A549 (cell line): ENCODE measurements around the gene MAGEA11. TPM values are rescaled to one million over a fixed set of nuclear protein-coding genes. Genes with fewer than 3 reads are reported as not detected.

Experiments used
- ATAC-seq, 2 experiments: fragments of 200-7000 bp in 1 of 2; fragments of >200 bp in 1 of 2; cut with Nextera tagmentation in 1 of 2; cut with Tn5 transposase in 1 of 2; 3 replicates each; pipeline versions ENCODE4 v1.8.0 to v1.9.1; 2018 to 2020; ENCODE audit warnings: mild to moderate bottlenecking in 1 of 2, moderate library complexity in 1 of 2
- CTCF ChIA-PET: fragments of 300-600 bp; sonication (Branson Sonifier 250); formaldehyde crosslinking; extraction: SDS; loops from one replicate; lab custom pipeline; 2021; ENCODE audit warnings: antibody characterized with exemption, inconsistent platforms; lab: Yijun Ruan, JAX
- POLR2A ChIA-PET: fragments of 350-600 bp; formaldehyde crosslinking; extraction: SDS; loops from one replicate; lab custom pipeline; 2021; ENCODE audit warnings: antibody characterized with exemption, inconsistent platforms; lab: Yijun Ruan, JAX
- DNase-seq, 2 experiments: peaks; one replicate each; pipeline versions ENCODE4 v3.0.0 to v3.0.0-alpha.2; 2011 to 2016; ENCODE audit warnings: low read depth in 1 of 2, low spot score in 1 of 2
- FAIRE-seq: peaks from 2 replicates; lab custom pipeline; 2011; peaks lifted over from hg19 to GRCh38; lab: Jason Lieb, UNC
- H3K27ac ChIP-seq, 2 experiments: fragments of >200 bp; sonication (Bioruptor Twin); formaldehyde crosslinking; 3 replicates each; pipeline ENCODE4 v1.5.1; 2016 to 2017
- H3K4me1 ChIP-seq: fragments of >200 bp; sonication (Bioruptor Twin); formaldehyde crosslinking; 3 replicates; pipeline ENCODE4 v1.6.1; 2016
- H3K4me2 ChIP-seq: fragments of >200 bp; sonication (Bioruptor Twin); formaldehyde crosslinking; 3 replicates; pipeline ENCODE4 v1.6.1; 2016
- H3K4me3 ChIP-seq: fragments of >200 bp; sonication (Bioruptor Twin); formaldehyde crosslinking; 3 replicates; pipeline ENCODE4 v1.5.1; 2016
- H3K9me3 ChIP-seq: fragments of >200 bp; sonication (Bioruptor Twin); formaldehyde crosslinking; 3 replicates; pipeline ENCODE4 v1.6.1; 2016
- BHLHE40 ChIP-seq: IDR thresholded peaks from 2 replicates; pipeline ENCODE4 v1.6.1; 2012; ENCODE audit warnings: low read depth, low read length, inconsistent platforms
- CBX8 ChIP-seq: fragments of 200-600 bp; sonication (generic); IDR thresholded peaks from 2 replicates; pipeline ENCODE4 v1.6.1; 2016
- CEBPB ChIP-seq, 2 experiments: fragments of >200 bp in 1 of 2; sonication (Bioruptor Twin) in 1 of 2; formaldehyde crosslinking in 1 of 2; IDR thresholded peaks; 2 replicates each; pipeline ENCODE4 v1.6.1; 2012 to 2016
- ESRRA ChIP-seq: fragments of 150-350 bp; IDR thresholded peaks from 2 replicates; pipeline ENCODE4 v1.6.1; 2014; ENCODE audit warnings: mild to moderate bottlenecking, low read length, borderline replicate concordance
- FOSB ChIP-seq: fragments of 250-450 bp; sonication (Bioruptor Pico); IDR thresholded peaks from 2 replicates; pipeline ENCODE4 v1.5.0; 2020; ENCODE audit warnings: mild to moderate bottlenecking, moderate library complexity
- FOXS1 ChIP-seq: fragments of 250-450 bp; sonication (Bioruptor Pico); IDR thresholded peaks from 2 replicates; pipeline ENCODE4 v1.5.0; 2020; ENCODE audit warnings: mild to moderate bottlenecking, moderate library complexity
- HOXA7 ChIP-seq: fragments of 250-450 bp; sonication (Bioruptor Pico); IDR thresholded peaks from 2 replicates; pipeline ENCODE4 v1.5.0; 2020; ENCODE audit warnings: mild to moderate bottlenecking, moderate library complexity
- HOXB5 ChIP-seq: fragments of 250-450 bp; sonication (Bioruptor Pico); IDR thresholded peaks from 2 replicates; pipeline ENCODE4 v1.5.0; 2020; ENCODE audit warnings: mild to moderate bottlenecking, moderate library complexity
- KDM5A ChIP-seq: fragments of 200-600 bp; sonication (generic); IDR thresholded peaks from 2 replicates; pipeline ENCODE4 v1.6.1; 2016; ENCODE audit warnings: antibody characterized with exemption, mild to moderate bottlenecking
- NFE2L2 ChIP-seq: fragments of 150-350 bp; conservative IDR thresholded peaks from 2 replicates; pipeline ENCODE4 v1.6.1; 2014; ENCODE audit warnings: low read length
- PHF8 ChIP-seq: fragments of 200-600 bp; sonication (generic); IDR thresholded peaks from 2 replicates; pipeline ENCODE4 v1.6.1; 2016; ENCODE audit warnings: low read depth, mild to moderate bottlenecking, antibody characterized with exemption, moderate library complexity, borderline replicate concordance
- RCOR1 ChIP-seq: fragments of 150-350 bp; IDR thresholded peaks from 2 replicates; pipeline ENCODE4 v1.6.1; 2014; ENCODE audit warnings: antibody characterized with exemption, low read length, low read depth
- SREBF2 ChIP-seq: fragments of 450-650 bp; IDR thresholded peaks from 2 replicates; pipeline ENCODE4 v1.6.1; 2014; ENCODE audit warnings: mild to moderate bottlenecking, moderate library complexity
- TP53 ChIP-seq: fragments of 250-450 bp; sonication (Bioruptor Pico); IDR thresholded peaks from 2 replicates; pipeline ENCODE4 v1.5.0; 2021; ENCODE audit warnings: mild to moderate bottlenecking, moderate library complexity
- ZC3H11A ChIP-seq: fragments of 450-650 bp; IDR thresholded peaks from 2 replicates; pipeline ENCODE4 v1.6.1; 2014; ENCODE audit warnings: antibody characterized with exemption, mild to moderate bottlenecking
- ZSCAN20 ChIP-seq: fragments of 250-450 bp; sonication (Bioruptor Pico); IDR thresholded peaks from 2 replicates; pipeline ENCODE4 v1.8.0; 2022; ENCODE audit warnings: mild to moderate bottlenecking, moderate library complexity
- WGBS: methylation state at CpG from one replicate; pipeline ENCODE4 v1.1.6; 2017; ENCODE audit errors: missing lambda C conversion rate; 5-methylcytosine and 5-hydroxymethylcytosine counted together
- polyA plus RNA-seq, 4 experiments: library from polyadenylated mRNA; depleted of rRNA in 3 of 4; stranded (reverse); fragments of >200 nt; fragmentation: RNase III in 1 of 4; extraction: RNeasy Plus Mini Kit Qiagen cat#74134 plus additional on column Dnase treatment in 1 of 4; gene quantifications; 2 replicates in 3 of 4; 3 replicates in 1 of 4; pipeline ENCODE4 v1.2.3, GENCODE V29; 2011 to 2017
- TF ChIP-seq, protein P1 (sequence below): fragments of 200-600 bp; sonication (generic); IDR thresholded peaks from 2 replicates; pipeline ENCODE4 v1.6.1; 2016; ENCODE audit warnings: antibody characterized with exemption, mild to moderate bottlenecking, moderate library complexity
- TF ChIP-seq, protein P2 (sequence below): IDR thresholded peaks from 2 replicates; pipeline ENCODE4 v1.6.1; 2012; ENCODE audit warnings: low read depth, borderline replicate concordance
- TF ChIP-seq, protein P3 (sequence below): fragments of 450-650 bp; IDR thresholded peaks from 2 replicates; pipeline ENCODE4 v1.6.1; 2014; ENCODE audit warnings: antibody characterized with exemption

Gene MAGEA11
- polyA plus RNA-seq, 2 of the 4 experiments (the other 2 are of a cell fraction): not detected

DNA sequence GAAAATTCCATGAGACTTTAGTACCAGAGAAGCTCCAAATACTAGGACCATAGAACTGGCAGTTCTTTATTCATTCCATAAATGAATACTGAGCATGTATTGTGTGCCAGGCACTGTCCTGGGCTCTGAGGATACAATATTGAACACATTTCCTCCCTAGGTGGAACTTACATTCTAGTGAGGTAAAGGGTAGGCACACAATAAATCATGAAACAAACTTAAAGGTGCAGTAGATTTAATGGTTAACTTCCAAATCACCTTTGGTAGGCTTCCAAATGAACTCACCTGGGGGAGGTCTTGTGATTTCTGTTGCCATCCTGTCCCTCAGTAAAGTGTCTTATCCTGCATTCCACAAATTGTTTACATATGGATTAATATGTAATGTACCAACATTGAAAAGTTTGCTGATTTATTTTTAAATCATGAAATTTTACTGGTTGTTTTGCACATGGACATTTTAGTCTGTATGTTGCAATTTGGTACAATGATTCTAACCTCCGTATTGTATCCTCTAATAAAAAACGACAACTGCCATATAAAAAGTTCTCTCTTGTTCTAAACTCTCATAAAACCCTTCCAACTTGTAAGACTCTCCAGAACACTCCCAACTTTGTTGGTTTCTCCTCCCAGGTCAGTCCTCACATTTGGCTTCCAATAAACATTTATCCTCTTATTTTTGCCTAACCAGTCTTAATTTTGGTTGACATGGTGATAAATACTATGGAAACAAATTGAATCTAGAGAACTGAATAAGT, 4.5 kb upstream of the MAGEA11 start:
- 7% methylated on average over 2 of the region's 2 CpGs for WGBS
- TF ChIP-seq RCOR1 (no peak), HOXA7 (no peak), HOXB5 (CRISPR knock-in tag) (no peak), CEBPB (IDR thresholded peaks at IDR 0.05) (no peak), ZC3H11A (no peak), KDM5A (no peak), FOSB (CRISPR knock-in tag) (no peak), BHLHE40 (no peak), PHF8 (no peak), FOXS1 (CRISPR knock-in tag) (no peak), SREBF2 (no peak), CBX8 (no peak)
- TF ChIP-seq, protein P1, sequence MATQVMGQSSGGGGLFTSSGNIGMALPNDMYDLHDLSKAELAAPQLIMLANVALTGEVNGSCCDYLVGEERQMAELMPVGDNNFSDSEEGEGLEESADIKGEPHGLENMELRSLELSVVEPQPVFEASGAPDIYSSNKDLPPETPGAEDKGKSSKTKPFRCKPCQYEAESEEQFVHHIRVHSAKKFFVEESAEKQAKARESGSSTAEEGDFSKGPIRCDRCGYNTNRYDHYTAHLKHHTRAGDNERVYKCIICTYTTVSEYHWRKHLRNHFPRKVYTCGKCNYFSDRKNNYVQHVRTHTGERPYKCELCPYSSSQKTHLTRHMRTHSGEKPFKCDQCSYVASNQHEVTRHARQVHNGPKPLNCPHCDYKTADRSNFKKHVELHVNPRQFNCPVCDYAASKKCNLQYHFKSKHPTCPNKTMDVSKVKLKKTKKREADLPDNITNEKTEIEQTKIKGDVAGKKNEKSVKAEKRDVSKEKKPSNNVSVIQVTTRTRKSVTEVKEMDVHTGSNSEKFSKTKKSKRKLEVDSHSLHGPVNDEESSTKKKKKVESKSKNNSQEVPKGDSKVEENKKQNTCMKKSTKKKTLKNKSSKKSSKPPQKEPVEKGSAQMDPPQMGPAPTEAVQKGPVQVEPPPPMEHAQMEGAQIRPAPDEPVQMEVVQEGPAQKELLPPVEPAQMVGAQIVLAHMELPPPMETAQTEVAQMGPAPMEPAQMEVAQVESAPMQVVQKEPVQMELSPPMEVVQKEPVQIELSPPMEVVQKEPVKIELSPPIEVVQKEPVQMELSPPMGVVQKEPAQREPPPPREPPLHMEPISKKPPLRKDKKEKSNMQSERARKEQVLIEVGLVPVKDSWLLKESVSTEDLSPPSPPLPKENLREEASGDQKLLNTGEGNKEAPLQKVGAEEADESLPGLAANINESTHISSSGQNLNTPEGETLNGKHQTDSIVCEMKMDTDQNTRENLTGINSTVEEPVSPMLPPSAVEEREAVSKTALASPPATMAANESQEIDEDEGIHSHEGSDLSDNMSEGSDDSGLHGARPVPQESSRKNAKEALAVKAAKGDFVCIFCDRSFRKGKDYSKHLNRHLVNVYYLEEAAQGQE: no peak
- TF ChIP-seq, protein P2, sequence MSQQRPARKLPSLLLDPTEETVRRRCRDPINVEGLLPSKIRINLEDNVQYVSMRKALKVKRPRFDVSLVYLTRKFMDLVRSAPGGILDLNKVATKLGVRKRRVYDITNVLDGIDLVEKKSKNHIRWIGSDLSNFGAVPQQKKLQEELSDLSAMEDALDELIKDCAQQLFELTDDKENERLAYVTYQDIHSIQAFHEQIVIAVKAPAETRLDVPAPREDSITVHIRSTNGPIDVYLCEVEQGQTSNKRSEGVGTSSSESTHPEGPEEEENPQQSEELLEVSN: no peak
- TF ChIP-seq, protein P3, sequence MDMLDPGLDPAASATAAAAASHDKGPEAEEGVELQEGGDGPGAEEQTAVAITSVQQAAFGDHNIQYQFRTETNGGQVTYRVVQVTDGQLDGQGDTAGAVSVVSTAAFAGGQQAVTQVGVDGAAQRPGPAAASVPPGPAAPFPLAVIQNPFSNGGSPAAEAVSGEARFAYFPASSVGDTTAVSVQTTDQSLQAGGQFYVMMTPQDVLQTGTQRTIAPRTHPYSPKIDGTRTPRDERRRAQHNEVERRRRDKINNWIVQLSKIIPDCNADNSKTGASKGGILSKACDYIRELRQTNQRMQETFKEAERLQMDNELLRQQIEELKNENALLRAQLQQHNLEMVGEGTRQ: no peak
- TF ChIP-seq, all 56 proteins: peak for 0
- H3K9me3 ChIP-seq: no peaks in the 10 kb centered on the region
- FAIRE-seq: peak; percentile 87
- no peak overlapping the region for H3K4me3 ChIP-seq
- H3K27ac ChIP-seq: no peak overlapping the region
- POLR2A ChIA-PET: no interaction called here
- no peak for ATAC-seq
- CTCF ChIA-PET: no interaction called here
- DNase-seq: no peak
- H3K4me2 ChIP-seq: no peak overlapping the region
- no peaks in the 10 kb centered on the region for H3K4me1 ChIP-seq

- no peaks in the 10 kb centered on the region for H3K9me3 ChIP-seq
- ChIA-PET POLR2A (no interaction called here), CTCF (no interaction called here)
- H3K4me1 ChIP-seq: no peaks in the 10 kb centered on the region
- FAIRE-seq (no peak), ATAC-seq (no peak), DNase-seq (no peak)
- H3K4me3 ChIP-seq: no peak overlapping the region
- WGBS: 70% methylated on average over 4 of the region's 5 CpGs
- no peak overlapping the region for H3K27ac ChIP-seq
- H3K4me2 ChIP-seq: no peak overlapping the region
- TF ChIP-seq ZSCAN20 (CRISPR knock-in tag) (no peak), NFE2L2 (no peak), ESRRA (no peak), RCOR1 (no peak), TP53 (CRISPR knock-in tag) (no peak)
- TF ChIP-seq, protein P3: no peak
- TF ChIP-seq, protein P2: no peak
Measured at GRCh38 chrX:149712831-149713230, 971 bp downstream of the MAGEA11 start.
